ENCODE results near the gene TAS2R41.

GRCh38 chr7:143451746-143452145, 25.9 kb upstream of the TAS2R41 start:
- TF ChIP-seq, protein P1, sequence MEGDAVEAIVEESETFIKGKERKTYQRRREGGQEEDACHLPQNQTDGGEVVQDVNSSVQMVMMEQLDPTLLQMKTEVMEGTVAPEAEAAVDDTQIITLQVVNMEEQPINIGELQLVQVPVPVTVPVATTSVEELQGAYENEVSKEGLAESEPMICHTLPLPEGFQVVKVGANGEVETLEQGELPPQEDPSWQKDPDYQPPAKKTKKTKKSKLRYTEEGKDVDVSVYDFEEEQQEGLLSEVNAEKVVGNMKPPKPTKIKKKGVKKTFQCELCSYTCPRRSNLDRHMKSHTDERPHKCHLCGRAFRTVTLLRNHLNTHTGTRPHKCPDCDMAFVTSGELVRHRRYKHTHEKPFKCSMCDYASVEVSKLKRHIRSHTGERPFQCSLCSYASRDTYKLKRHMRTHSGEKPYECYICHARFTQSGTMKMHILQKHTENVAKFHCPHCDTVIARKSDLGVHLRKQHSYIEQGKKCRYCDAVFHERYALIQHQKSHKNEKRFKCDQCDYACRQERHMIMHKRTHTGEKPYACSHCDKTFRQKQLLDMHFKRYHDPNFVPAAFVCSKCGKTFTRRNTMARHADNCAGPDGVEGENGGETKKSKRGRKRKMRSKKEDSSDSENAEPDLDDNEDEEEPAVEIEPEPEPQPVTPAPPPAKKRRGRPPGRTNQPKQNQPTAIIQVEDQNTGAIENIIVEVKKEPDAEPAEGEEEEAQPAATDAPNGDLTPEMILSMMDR (IDR thresholded peaks at IDR 0.05 in 8 of 11, conservative IDR thresholded peaks at IDR 0.05 in 3 of 11) = no peak
- TF ChIP-seq POLR2A (IDR thresholded peaks at IDR 0.05) (no peak), POLR2AphosphoS5 (IDR thresholded peaks at IDR 0.05) (no peak)
